Prostate gland (tissue), 2 donors: ENCODE results near the gene CCDC69.

Experiments
- CTCF ChIP-seq, 4 experiments: fragments of 200-600 bp in 2 of 4; fragments of 450-650 bp in 2 of 4; sonication (generic) in 2 of 4; IDR thresholded peaks; 1 replicate in 3 of 4; 2 replicates in 1 of 4; pipeline ENCODE4 v1.5.1; 2016 to 2019; ENCODE audit warnings: antibody characterized with exemption in 4 of 4, mild to moderate bottlenecking in 2 of 4, moderate library complexity in 2 of 4
- POLR2AphosphoS5 ChIP-seq: sonication (generic); formaldehyde crosslinking; IDR thresholded peaks from one replicate; pipeline ENCODE4 v1.6.1; 2017; ENCODE audit warnings: antibody characterized with exemption

DNA sequence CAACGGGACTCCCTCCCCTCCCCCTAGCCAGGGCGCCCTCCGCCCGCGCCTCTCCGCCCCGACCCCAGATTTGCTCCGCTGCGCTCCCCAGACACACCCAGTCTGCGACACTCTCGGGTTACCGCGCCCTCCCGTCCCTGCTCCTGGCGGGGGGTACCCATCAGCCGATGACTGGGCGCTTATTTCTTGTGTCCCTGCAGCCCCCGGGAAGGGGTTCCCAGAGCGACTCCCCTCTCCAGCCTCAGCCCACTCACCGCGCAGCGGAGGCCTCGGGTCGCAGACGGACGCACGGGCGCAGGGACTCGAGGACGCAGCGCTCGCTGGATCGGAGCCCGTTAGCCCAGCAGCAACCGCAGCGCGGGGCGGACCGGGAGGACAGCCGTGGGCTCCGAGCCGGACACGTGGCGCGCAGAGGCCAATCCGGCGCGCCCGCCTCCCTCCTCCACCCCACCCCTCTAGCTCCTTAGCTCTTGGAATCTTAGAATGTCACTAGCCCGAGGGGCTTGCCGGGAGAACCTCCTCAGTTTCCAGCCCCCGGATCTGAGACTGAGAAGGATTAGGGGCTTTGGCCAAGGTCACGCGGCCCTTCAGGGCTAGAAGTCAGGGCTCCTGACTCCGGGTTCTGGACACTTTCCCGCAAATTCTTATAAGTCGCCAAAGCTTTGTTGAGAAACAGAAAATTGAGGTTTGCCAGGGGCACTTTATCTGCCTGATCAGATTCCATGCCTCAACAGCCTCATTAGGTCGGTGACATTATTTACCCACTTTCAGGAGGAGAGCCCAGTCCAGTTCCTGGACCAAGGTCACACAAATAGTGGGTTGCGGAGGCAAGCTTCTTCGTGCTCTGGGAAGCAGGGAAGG, 66.2 kb downstream of the CCDC69 start, which contains the start of gene ANXA6:
- peak in 1 of 4 experiments; percentile 6 for TF ChIP-seq CTCF (IDR thresholded peaks at IDR 0.05)
- peak; percentile 78 for TF ChIP-seq POLR2AphosphoS5
